ENCODE measurements around the gene ZNF827. TPM values are rescaled to one million over a fixed set of nuclear protein-coding genes. Genes with fewer than 3 reads are reported as not detected.

Gene ZNF827
- total RNA-seq, 1 donor from 2014 or later, result 14.1 TPM

DNA sequence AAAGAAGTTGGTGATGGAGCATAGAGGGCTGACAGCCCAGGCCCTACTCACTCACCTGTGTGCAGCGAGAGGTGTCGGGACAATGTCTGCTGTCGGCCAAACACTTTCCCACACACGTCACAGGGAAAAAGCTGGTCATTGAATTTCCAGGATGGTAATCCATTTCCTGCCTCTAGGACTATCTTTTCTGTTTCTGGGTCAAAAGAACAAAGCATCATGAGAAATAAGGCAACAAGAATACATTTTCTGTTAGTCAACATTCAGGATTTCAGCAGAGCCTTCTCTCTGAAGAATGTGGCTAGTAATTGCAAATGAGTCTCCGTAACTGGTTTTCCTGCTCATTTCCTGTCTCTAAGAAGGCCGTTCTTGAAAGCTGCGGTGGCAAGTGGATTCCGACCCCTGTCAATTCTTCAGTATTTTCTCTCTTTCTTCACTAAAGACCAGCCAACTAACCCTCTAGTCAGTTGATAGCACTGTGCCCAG, 159.3 kb downstream of the ZNF827 start:
- no peak overlapping the region for H3K4me3 ChIP-seq (ENCODE audit: low read depth, low read length)
- DNase-seq (ENCODE audit: low read depth), result no peak
- no peak for TF ChIP-seq CTCF (conservative IDR thresholded peaks at IDR 0.05; ENCODE audit: low read depth, low read length)

DNA sequence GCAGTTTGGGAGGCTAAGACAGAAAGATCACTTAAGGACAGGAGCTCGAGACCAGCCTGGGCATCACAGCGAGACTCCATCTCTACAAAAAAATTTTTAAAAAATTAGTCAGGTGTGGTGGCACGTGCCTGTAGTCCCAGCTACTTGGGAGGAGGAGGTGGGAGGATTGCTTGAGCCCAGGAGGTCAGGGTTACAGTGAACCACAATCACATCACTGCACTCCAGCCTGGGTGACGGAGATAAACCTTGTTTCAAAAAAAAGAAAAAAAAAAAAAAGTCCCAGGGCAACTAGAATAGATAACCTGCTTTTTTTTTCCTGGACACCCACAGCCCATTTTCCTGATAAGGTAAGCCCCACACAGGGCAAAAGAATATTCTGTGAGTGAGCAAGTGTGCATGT, 162.4 kb downstream of the ZNF827 start:
- no peak overlapping the region for H3K4me3 ChIP-seq (ENCODE audit: low read depth, low read length)
- no peak for DNase-seq (ENCODE audit: low read depth)
- TF ChIP-seq CTCF (conservative IDR thresholded peaks at IDR 0.05; ENCODE audit: low read depth, low read length), result no peak

DNA sequence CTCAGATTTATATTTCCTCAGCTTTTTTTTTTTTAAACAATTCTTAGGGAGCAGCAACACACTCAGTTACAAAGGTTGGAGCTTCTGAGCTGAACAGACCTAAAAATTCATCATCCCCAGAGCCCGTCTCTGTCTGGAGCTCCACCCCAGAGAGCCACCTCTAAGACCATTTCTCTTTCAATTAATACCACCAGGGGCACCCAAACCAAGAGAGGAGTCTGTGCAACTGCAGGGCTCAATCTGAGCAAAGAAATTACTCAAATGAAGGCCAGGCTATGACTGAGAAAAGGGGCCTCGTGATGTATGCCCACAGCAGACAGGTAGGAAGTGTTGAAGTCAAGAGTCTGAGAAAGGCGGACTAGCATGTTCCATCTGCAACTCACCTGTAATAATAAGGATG, 163.2 kb downstream of the ZNF827 start:
- no peak for TF ChIP-seq CTCF (conservative IDR thresholded peaks at IDR 0.05; ENCODE audit: low read depth, low read length)
- no peak for DNase-seq (ENCODE audit: low read depth)
- no peak overlapping the region for H3K4me3 ChIP-seq (ENCODE audit: low read depth, low read length)

DNA sequence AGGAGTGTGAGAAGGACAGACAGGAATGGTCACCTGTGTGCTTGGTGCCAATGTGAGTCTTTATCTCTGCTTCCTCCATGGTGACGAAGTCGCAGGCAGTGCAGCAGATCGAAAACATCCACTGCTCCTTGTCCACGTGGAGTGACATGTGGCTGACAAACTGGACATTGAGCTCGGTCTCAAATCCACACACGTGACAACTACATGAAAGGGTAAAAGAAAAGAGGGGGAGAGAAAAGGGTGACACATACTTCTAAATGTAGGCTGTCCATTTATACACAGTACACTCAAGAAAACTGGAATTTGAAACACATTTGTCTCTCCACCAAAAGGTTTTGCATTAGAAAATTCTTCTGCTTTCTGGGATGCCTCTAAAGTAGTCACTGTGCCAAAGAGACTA, 164.2 kb downstream of the ZNF827 start:
- no peak for DNase-seq (ENCODE audit: low read depth)
- no peak for TF ChIP-seq CTCF (conservative IDR thresholded peaks at IDR 0.05; ENCODE audit: low read depth, low read length)
- H3K4me3 ChIP-seq (ENCODE audit: low read depth, low read length), result no peak overlapping the region

- no peak overlapping the region for H3K4me3 ChIP-seq (ENCODE audit: low read depth, low read length)
- TF ChIP-seq CTCF (conservative IDR thresholded peaks at IDR 0.05; ENCODE audit: low read depth, low read length), result no peak
- DNase-seq (ENCODE audit: low read depth), result no peak
These were observed 164.9 kb downstream of the ZNF827 start for GRCh38 chr4:145773581-145774234.

GRCh38 chr4:145772347-145772746, 166.3 kb downstream of the ZNF827 start:
- TF ChIP-seq CTCF (conservative IDR thresholded peaks at IDR 0.05; ENCODE audit: low read depth, low read length), result no peak
- no peak for DNase-seq (ENCODE audit: low read depth)
- no peak overlapping the region for H3K4me3 ChIP-seq (ENCODE audit: low read depth, low read length)

DNA sequence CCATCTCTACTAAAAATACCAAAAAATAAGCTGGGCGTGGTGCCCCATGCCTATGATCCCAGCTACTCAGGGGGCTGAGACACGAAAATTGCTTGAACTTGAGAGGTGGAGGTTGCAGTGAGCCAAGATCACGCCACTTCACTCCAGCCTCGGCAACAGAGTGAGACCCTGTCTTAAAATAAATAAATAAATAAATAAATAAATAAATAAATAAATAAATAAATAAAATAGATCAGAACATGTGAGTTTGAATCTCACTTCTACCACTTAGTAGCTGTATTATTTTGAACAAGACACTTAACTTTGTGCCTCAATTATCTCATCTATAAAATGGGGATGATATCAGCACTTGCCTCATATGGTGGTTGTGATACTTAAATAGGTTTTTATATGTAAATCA, 168.5 kb downstream of the ZNF827 start:
- no peak overlapping the region for H3K4me3 ChIP-seq (ENCODE audit: low read depth, low read length)
- no peak for TF ChIP-seq CTCF (conservative IDR thresholded peaks at IDR 0.05; ENCODE audit: low read depth, low read length)
- no peak for DNase-seq (ENCODE audit: low read depth)

Measured in epithelial cell of proximal tubule (primary cell).